HG03342 (cell line): ENCODE data around the gene GREM1.

Experiments
- ATAC-seq: cut with Tn5 transposase; IDR thresholded peaks from one replicate; pipeline ENCODE4 v1.9.1; 2021; ENCODE audit warnings: mild to moderate bottlenecking, moderate library complexity; ENCODE audit not compliant: unreplicated experiment

Gene GREM1

DNA sequence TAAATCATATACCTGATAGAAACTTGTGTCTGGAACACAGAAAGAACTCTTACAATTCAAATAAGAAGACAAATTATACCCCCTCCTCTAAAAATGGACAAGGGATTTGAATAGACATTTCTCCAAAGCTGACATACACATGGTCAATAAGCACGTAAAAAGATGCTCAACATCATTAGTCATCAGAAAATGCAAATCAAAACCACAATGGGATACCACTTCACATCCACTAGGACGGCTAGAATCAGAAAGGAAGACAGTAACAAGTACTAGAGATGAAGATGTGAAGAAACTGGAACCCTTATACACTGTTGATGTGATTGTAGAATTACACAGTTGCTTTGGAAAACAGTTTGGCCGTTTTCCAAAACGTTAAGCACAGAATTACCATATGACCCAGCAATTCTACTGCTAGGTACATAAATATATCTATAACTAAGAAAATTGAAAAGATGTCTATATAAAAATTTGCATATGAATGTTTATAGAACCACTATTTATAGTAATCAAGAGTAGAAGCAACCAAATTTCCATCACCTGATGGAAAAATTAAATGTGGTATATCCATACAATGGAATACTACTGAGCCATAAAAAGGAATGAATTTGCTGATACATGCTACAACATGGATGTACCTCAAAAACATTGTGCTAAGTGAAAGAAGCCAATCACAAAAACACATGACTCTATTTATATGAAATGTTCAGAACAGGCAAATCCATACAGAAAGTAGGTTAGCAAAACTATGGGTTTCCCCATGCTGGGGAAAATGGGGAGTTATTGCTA is 60.8 kb downstream of the GREM1 start:
- no peak for ATAC-seq

DNA sequence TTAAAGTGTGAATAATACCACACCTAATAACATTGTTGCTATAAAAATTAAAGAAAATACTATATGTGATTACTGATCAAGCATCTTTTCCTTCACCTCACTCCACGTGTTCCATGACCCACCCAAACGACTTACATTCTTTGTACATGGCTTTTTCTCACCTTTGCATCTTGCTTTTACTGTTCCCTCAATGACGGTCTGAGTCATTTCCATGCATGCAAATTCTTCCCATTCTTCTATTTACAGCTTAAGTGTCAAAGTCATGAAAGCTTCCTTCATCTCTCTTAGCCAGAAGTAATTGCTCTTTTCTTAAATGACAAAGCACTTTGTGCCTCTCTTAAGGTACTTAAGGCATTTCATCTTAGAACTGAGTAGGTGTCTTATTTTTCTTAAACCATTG is 64.0 kb downstream of the GREM1 start:
- ATAC-seq: no peak

DNA sequence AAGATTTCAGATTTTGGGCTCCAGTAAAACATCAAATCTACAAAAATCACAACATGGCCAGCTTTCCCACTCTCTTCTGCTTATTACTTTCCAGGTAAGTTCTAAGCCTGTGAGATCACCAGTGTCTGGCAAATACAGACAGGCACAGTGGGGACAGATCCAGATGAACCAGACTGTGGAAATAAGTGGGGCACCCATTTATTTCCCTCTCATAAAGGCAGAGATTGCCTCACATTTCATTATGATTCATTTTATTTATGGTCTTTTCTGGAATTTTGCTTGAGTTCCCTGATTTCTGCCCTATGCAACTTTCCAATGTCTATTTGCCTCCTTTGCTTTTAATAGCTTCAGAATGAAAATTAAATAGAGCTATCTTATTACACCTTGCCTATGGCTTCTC is 66.8 kb downstream of the GREM1 start:
- no peak for ATAC-seq

DNA sequence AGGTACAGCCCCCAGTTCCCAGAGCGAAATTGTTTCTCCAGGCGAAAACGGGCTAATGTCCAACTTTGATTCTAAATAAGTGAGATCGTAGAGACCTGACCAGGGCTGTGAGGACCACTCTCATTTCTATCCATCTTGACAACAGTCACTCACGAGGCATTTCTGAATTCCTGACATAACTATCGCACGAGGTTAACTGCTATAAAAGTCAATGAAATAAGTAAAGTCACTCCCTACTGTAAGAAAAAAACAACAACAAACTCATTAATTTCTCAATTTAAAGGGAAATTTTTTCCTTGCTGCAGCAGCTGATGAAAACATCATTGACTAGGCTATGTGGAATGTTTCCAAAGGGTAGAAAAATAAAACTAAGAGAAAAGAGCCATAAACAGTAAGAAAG is 69.1 kb downstream of the GREM1 start:
- no peak for ATAC-seq

DNA sequence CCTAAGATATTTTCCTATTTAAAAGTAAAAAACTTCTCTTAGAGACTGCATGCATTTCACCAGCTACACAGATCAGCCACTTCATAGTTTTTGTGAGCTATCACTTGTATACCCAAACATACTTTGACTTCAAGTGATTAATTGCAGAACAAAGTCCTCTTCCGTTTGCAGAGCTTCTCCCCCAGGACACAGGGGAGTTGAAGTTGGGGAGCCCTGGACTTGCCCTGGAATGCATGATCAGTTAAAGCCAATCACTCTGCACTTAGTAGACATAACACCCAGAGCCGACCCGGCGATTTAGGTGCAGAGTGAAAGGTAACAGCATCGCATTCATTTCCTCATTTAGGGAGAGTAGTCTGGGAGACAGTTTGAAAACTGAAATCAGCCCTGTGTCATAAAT is 70.1 kb downstream of the GREM1 start:
- ATAC-seq: no peak

DNA sequence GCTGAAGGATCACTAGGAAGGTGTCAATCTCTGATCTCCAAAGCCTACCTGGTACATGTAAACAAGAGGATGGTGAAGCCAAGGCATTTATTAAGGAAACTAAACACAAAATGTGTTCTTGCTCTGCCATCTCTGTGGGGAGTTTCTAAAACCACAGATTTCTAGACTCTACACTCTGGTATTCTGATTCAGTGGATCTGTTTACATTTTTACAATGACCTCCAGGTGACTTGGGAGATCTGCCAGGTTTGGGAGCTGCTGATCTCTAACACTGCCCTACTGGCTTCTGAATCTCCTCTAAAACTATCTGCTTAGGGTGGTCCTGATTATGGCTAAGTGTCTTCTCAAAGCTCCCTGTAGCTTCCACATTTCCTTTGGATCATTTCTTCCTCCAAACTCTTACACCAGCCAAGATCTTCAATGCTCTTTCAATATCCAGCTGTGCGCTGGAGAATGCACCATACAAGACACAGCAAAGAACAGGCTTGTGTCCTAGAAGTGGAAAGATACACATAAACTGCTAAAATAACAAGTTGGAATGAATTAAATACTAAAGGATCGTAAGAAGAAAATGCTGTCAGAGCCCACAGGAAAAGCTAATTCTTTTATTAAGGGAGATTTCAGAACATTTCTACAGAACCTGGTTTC is 72.7 kb downstream of the GREM1 start:
- no peak for ATAC-seq

DNA sequence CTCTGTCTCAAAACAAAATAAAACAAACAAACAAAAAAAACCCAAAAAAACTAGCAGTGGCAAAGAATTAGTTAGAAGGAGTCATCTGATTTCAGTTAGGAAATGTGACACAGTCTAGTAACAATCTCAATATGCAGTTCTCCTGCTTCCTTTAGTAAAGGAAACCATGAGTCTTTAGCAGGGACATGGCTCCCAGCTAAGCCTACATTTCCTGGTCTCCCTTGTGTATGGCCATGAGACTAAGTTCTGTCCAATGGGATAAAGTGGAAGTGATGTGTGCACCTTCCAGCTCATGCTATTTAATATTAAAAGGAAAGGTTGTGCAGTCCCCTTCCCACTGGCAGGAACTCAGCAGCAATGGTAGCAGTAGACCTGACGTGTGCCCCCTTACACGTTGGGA is 74.6 kb downstream of the GREM1 start:
- no peak for ATAC-seq
